GM10266 (cell line): ENCODE data around the gene OR11H6.
"Not testable (repeated sequence)": the region's sequence is repeated elsewhere in the genome, so short reads cannot be mapped to it uniquely, and the experiment has no call there.

ENCODE experiments used
- DNase-seq: peaks from one replicate; pipeline ENCODE4 v3.0.0; 2012; ENCODE audit errors: extremely low spot score
- CTCF ChIP-seq: IDR thresholded peaks from 2 replicates; pipeline ENCODE4 v1.5.1; 2012; ENCODE audit warnings: mild to moderate bottlenecking, low read depth; ENCODE audit not compliant: control insufficient read depth, insufficient read depth; ENCODE audit errors: missing control alignments

Gene OR11H6

GRCh38 chr14:20223410-20223809 lies at the start of gene OR11H6:
TSS of gene OR11H6 (plus strand) at chr14:20223710. CDS start at chr14:20223710, 0 bp downstream.
- no peak for DNase-seq
- TF ChIP-seq CTCF = no peak

GRCh38 chr14:20174205-20174604 lies 49.3 kb upstream of the OR11H6 start:
- DNase-seq = not testable (repeated sequence)

GRCh38 chr14:20176330-20176729 lies 47.2 kb upstream of the OR11H6 start:
- no peak for DNase-seq
- TF ChIP-seq CTCF = no peak

- DNase-seq = no peak
- no peak for TF ChIP-seq CTCF
Observed at GRCh38 chr14:20177433-20177974, 46.0 kb upstream of the OR11H6 start.

GRCh38 chr14:20179218-20179617 lies 44.3 kb upstream of the OR11H6 start:
- DNase-seq = no peak
- TF ChIP-seq CTCF = no peak

GRCh38 chr14:20179880-20180279 lies 43.6 kb upstream of the OR11H6 start:
- no peak for TF ChIP-seq CTCF
- DNase-seq = no peak

- no peak for TF ChIP-seq CTCF
- no peak for DNase-seq
Observed at GRCh38 chr14:20180486-20180885, 43.0 kb upstream of the OR11H6 start.

- no peak for DNase-seq
Observed at GRCh38 chr14:20184181-20184580, 39.3 kb upstream of the OR11H6 start.

More at GRCh38 chr14:20184181-20184580, 39.3 kb upstream of the OR11H6 start:
- no peak for TF ChIP-seq CTCF
